Fibroblast of the conjunctiva (primary cell): ENCODE data around the gene IFNL4.
"Not testable (repeated sequence)": the region's sequence is repeated elsewhere in the genome, so short reads cannot be mapped to it uniquely, and the experiment has no call there.

ENCODE experiments used
- DNase-seq: peaks from one replicate; pipeline ENCODE4 v3.0.0-alpha.2; 2010; ENCODE audit warnings: low read depth

IFNL4 gene

GRCh38 chr19:39223703-39224279, 24.9 kb downstream of the IFNL4 start:
- no peak for DNase-seq

DNA sequence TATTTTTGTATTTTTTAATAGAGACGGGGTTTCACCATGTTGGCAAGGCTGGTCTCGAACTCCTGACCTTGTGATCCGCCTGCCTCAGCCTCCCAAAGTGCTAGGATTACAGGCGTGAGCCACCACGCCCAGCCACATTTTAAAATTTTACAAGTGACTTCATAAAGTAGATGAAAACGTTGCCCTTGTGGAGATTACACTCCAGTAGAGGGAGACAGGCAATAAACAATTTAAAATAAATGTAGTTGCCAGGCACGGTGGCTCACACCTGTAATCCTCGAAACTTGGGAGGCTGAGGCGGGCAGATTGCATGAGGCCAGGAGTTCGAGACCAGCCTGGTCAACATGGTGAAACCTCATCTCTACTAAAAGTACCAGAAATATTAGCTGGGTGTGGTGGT, 29.5 kb downstream of the IFNL4 start:
- DNase-seq, result not testable (repeated sequence)

DNA sequence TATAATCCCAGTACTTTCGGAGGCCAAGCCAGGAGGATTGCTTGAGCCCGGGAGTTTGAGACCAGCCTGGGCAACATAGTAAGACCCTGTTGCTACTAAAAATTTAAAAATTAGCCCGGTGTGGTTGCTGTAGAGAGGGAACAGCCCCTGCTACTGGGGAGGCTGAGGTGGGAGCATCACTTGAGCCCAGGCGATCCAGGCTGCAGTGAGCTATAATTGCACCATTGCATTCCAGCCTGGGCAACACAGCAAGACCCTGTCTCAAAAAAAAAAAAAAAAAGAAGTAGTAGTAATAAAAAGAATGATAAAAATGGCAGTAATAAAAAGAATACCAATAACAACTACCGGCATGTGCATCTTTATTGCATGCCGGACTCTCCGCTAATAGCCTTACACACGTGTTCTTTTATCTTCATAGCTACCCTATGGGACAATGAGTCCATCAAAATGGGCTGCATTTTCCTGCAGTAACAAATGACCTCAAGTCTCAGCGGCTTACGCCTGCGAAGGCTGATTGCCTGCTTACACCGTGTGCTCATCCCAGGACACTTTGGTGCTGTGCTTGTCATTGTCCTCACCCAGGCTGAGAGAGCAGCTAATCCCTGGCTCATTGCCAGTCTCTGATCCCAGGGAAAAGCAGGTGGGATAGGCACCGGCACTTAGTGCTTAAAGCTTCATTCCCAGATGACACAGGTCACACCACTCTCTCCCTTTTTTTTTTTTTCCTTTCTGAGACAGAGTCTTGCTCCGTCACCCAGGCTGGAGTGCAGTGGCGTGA, 30.2 kb downstream of the IFNL4 start:
- DNase-seq, result no peak

- no peak for DNase-seq
Measured at GRCh38 chr19:39217094-39217493, 31.6 kb downstream of the IFNL4 start.

DNA sequence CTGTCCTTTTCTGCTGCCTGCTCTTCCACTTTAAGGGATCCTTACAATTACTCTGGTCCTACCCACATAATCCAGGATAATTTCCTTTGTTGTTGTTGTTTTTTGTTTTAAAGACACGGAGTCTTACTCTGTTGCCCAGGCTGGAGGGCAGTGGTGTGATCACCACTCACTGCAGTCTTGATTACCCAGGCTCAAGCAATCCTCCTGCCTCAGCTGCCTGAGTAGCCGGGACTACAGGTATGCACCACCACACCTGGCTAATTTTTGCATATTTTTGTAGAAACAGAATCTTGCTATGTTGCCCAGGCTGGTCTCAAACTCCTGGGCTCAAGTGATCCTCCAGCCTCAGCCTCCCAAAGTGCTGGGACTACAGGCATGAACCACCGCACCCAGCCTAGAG, 33.3 kb downstream of the IFNL4 start:
- not testable (repeated sequence) for DNase-seq

DNA sequence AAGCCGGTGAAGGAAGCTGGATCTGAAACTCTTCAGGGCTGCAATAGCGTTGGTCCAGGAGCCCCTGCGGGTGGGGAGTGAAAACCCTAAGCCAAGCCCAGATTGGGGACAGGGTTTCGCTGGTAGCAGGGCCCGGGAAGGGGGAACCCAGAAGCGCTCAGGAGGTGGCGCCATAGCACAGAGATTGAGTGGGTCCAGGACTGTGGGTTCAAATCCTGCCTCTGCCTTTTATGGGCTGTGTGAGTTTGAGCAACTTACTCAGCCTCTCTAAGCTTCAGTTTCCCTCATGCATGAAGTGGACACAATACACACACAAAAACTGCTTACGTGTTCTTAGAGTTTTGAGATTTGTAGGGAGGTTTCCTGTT, 36.3 kb downstream of the IFNL4 start:
- no peak for DNase-seq

- no peak for DNase-seq
Measured at GRCh38 chr19:39211731-39212374, 36.8 kb downstream of the IFNL4 start.

GRCh38 chr19:39209196-39209595, 39.5 kb downstream of the IFNL4 start:
- no peak for DNase-seq

DNA sequence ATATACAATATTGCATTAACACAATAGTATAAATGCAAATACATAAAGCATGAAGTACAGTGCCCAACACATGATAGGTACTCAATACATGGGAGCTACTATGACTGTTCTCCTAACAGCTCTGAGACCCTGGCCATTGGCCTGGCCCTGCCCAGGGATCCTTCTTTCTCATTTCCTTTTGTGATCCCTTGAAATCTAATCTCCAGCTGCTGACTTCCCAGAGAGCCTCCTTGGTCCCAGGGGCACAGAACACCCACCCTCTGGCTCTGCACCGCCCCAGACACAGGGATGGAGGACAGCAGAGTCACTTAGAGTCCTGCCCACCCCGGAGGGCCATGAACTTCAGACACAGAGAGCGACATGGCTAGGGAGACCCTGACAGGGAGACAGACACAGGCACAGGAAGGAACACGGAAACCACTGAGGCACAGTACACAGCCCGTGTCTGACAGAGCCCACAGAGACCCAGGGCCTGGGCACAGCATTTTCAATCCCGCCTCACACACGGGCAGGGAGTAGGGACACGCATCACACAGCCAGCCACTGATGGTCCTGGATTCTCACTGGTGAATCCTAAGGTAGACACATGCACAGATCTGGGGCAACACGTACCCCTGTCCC, 40.4 kb downstream of the IFNL4 start:
- no peak for DNase-seq

DNA sequence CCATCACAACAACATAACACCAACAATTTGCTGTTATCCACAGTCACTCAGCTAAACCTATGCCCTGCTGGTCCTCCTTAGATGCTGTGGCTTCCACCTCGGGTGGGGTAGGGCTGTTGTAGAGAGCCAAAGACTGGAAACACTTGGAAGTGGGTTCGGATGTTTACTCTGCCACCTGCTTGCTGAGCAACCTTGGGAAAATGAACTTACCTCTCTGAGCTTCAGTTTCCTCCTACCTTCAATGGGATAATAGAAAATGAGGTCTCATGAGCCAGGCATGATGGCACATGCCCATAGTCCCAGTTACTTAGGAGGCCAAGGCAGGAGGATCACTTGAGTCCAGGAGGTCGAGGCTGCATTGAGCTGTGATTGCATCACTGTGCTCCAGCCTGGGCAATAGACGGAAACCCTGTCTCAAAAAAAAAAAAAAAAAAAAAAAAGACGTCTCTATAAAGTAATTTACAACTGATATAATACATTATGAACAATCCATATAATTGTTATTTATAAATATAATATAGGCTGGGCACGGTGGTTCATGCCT, 41.3 kb downstream of the IFNL4 start:
- no peak for DNase-seq

DNA sequence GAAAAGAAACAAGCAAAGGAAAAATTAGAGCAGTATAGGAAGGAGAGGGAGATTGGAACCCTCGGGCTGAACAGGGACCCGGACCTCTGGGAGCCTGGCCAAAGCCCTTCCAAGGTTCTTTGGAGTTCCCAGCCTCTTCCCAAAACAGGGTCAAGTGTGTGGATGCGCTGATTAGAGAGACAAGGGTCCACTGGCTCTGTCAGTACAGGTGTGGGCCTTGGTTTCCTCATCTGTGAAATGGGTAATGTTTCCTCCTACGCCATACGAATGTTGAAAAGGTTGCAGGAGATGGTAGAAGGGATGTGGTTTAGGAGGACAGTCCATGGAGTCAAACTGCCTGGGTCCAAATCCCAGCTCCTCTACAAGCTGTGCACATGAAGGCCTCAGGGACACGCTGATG, 42.5 kb downstream of the IFNL4 start:
- no peak for DNase-seq

GRCh38 chr19:39205449-39205764, 43.2 kb downstream of the IFNL4 start:
- no peak for DNase-seq

- no peak for DNase-seq
Measured at GRCh38 chr19:39203372-39204341, 45.0 kb downstream of the IFNL4 start, which contains the start of gene SYCN. TSS of gene SYCN (minus strand) at chr19:39204263. CDS start at chr19:39204254, 9 bp downstream.

- DNase-seq, result no peak
Measured at GRCh38 chr19:39202998-39203355, 45.7 kb downstream of the IFNL4 start.

DNA sequence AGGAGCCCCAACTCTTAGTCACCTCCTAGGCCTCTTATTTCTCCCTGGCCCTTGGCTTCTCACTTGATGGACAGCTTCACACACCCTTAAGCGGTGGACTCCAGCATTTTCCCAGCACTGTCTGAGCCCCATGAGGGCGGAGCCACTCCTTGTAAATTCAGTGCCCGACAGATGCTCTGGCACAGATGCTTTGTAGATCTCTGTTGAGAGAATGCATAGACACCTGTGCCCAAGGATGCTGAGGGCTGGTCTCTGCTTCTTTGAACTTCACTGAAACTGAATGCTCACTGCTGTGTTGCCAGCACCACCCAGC, 47.9 kb downstream of the IFNL4 start:
- no peak for DNase-seq

GRCh38 chr19:39200066-39200802, 48.4 kb downstream of the IFNL4 start:
- no peak for DNase-seq

GRCh38 chr19:39199025-39199424, 49.6 kb downstream of the IFNL4 start:
- DNase-seq, result peak; percentile 13

DNA sequence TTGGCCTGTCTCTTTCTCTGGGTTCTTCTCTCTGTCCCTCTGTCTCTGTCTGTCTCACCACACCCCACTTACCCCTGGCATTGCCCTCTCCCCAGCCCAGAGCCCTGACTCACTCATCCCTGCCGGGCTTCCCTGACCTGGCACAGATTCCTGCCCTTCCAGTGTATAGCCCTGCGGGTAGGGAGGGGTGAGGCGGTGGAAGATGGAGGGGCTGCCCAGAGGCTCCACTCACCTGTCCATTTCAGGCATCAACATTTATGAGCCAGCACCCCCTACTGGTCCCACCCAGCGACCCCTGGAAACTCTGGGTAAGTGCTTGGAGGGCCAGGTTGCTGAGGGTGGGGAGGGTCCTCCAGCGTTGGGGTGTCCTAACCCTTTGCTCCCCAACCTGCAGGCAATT, 50.8 kb downstream of the IFNL4 start:
- no peak for DNase-seq

GRCh38 chr19:39196860-39197562, 51.6 kb downstream of the IFNL4 start, which contains the start of gene NCCRP1:
TSS of gene NCCRP1 (plus strand) at chr19:39196964. CDS start at chr19:39196983, 19 bp downstream.
- no peak for DNase-seq

DNA sequence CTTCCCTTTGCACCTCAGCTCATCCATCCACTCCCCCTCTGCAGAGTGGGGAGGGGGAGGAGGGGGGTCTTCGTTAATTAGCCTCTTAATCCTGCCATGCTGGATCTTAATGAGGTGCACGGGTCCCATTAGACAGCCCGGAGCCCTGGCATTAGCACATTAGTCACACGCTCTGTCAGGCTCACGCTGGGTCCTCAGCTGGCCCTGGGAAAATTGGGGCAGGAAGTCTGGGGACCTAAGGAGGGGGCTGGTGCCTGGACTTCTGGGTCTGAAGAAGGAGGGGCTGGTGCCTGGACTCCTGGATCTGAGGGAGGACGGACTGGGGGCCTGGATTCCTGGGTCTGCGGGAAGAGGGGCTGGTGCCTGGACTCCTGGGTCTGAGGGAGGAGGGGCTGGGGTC, 52.3 kb downstream of the IFNL4 start:
- DNase-seq, result no peak
